ENCODE results near the gene STK39.

Gene STK39

GRCh38 chr2:168241746-168242145, 5.6 kb downstream of the STK39 start:
- no peak for DNase-seq (ENCODE audit: low spot score)

- peak; percentile 24 for DNase-seq (ENCODE audit: low spot score)
Observed at GRCh38 chr2:168241208-168241607, 6.2 kb downstream of the STK39 start.

- no peak for DNase-seq (ENCODE audit: low spot score)
Observed at GRCh38 chr2:168239281-168239680, 8.1 kb downstream of the STK39 start.

GRCh38 chr2:168237741-168238140, 9.7 kb downstream of the STK39 start:
- DNase-seq (ENCODE audit: low spot score): no peak

GRCh38 chr2:168234407-168235085, 12.8 kb downstream of the STK39 start:
- DNase-seq (ENCODE audit: low spot score): peak; percentile 44

- DNase-seq (ENCODE audit: low spot score): no peak
Observed at GRCh38 chr2:168233726-168234406, 13.5 kb downstream of the STK39 start.

GRCh38 chr2:168233166-168233565, 14.2 kb downstream of the STK39 start:
- DNase-seq (ENCODE audit: low spot score): no peak

GRCh38 chr2:168231609-168232241, 15.7 kb downstream of the STK39 start:
- no peak for DNase-seq (ENCODE audit: low spot score)

GRCh38 chr2:168230389-168230788, 17.0 kb downstream of the STK39 start:
- DNase-seq (ENCODE audit: low spot score): no peak

GRCh38 chr2:168224346-168224745, 23.0 kb downstream of the STK39 start:
- DNase-seq (ENCODE audit: low spot score): no peak

- no peak for DNase-seq (ENCODE audit: low spot score)
Observed at GRCh38 chr2:168222088-168222487, 25.3 kb downstream of the STK39 start.

GRCh38 chr2:168220965-168221819, 26.2 kb downstream of the STK39 start:
- no peak for DNase-seq (ENCODE audit: low spot score)

GRCh38 chr2:168217920-168218319, 29.5 kb downstream of the STK39 start:
- no peak for DNase-seq (ENCODE audit: low spot score)

GRCh38 chr2:168216351-168217005, 30.9 kb downstream of the STK39 start:
- no peak for DNase-seq (ENCODE audit: low spot score)

- no peak for DNase-seq (ENCODE audit: low spot score)
Observed at GRCh38 chr2:168215813-168216212, 31.6 kb downstream of the STK39 start.

- no peak for DNase-seq (ENCODE audit: low spot score)
Observed at GRCh38 chr2:168212866-168213265, 34.5 kb downstream of the STK39 start.

- no peak for DNase-seq (ENCODE audit: low spot score)
Observed at GRCh38 chr2:168212167-168212566, 35.2 kb downstream of the STK39 start.

- DNase-seq (ENCODE audit: low spot score): no peak
Observed at GRCh38 chr2:168211664-168212163, 35.7 kb downstream of the STK39 start.

GRCh38 chr2:168210895-168211570, 36.4 kb downstream of the STK39 start:
- DNase-seq (ENCODE audit: low spot score): peak; percentile 34

- no peak for DNase-seq (ENCODE audit: low spot score)
Observed at GRCh38 chr2:168210216-168210894, 37.0 kb downstream of the STK39 start.

All from CD4-positive, alpha-beta T cell treated with Interleukin-2 at 100 ng/mL for 4 hours (primary cell).